NCI-H510A treated with DMSO at 0.1 percent for 48 hours (cell line): ENCODE results near the gene FAM222A.

ENCODE experiments used
- DNase-seq: peaks from one replicate; lab custom pipeline; 2025; lab: John Stamatoyannopoulos, UW

Gene FAM222A

DNA sequence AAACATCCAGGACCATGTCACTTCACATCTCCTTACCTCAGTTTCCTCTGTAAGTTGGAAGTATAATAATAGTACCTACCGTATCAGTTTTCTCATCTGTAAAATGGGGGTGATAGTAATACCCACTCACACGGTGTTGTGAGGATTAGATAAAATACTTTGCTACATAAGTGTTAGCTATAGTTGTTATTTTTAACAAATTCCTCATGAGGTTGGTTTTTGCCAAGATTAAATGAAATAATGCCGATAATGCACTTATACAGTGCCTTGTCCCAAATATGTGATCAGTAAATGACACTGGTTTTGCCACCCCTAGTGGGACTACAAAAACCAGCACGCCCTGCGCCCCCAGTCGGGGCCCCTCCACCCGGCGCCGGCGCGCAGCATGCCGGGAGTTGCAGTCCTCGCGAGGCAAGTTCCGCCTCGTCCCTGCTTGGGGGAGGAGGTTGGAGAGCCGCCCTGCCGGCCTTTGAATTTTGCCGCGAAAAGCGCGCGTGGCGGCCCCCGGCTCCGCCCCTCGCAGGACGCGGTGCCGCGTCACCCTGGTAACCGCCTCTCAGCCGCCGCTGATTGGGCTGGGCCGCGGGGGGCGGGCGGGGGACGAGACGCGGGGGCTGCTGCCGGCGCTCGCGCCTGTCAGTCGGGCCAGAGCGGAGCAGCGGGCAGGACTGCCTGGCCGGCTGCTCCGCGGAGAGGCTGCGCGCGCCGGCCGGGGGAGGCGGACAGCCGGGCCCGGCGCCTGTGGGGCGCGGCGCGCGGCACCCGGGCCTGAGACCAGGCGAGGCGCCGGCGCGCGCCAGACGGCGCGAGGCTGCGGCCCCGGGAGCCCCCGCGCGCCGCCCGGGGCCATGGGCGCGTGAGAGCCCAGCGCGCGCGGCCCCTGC, at the start of gene FAM222A:
Gene FAM222A (plus strand): TSS at position 639 of the 884 bp plus-strand sequence. CDS start 30,322 bp downstream, outside the sequence.
- DNase-seq: peak; percentile 86

DNA sequence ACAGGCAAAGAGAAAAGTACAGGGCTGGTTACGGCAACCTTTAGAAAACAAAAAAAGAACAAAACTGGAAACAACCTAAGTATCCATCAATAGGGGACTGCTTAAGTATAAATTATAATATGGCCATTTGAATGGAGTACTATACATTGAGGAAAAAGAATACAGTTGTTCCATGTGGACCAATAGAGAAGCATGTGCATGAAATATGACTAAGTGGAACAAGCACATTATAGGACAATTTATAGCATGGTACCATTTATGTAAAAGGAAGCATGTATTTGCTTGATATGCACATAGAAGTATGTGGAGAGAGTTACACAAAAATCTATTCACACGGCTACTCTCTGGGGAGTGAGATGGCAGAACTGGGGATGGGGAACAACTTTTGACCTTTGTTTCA, 49.2 kb upstream of the FAM222A start:
- DNase-seq: no peak

DNA sequence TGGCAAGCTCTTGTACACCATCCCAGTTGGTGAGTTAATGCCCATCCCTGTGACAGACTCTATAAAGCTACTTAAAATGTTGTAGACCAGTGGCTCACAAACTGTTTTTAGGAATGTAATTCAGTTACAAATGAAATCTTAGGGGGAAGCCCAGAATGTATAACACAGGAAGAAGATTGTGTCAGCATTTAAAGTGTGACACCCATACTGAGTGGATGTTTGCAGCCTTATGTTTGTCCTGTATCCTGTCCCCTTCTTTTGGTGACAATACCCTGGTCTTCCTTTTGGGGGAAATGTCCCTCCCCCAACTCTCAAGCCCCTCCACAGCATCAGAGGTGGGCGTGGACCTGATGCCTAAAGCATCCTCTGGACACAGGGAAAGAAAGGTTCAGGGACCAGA, 47.6 kb upstream of the FAM222A start:
- no peak for DNase-seq

- DNase-seq: no peak
Observed at GRCh38 chr12:109670731-109671130, 42.9 kb upstream of the FAM222A start.

DNA sequence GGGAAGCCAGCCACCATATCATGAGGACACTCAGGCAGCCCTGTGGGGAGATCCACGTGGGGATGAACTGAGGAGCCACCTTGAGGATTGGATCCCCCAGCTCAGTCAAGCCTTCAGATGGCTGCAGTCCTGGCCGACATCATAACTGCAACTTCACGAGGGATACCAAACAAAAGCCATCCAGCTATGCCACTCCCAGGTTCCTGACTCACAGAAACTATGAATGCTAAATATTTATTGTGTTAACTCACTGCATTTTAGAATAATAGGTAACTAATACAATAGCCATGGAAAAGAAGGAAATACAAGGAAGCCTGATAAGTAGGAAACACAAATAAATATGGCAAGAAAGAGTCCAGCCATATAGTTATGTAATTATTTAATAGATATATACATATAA, 42.1 kb upstream of the FAM222A start:
- no peak for DNase-seq

GRCh38 chr12:109673379-109673778, 40.2 kb upstream of the FAM222A start:
- DNase-seq: no peak

GRCh38 chr12:109673884-109674283, 39.7 kb upstream of the FAM222A start:
- no peak for DNase-seq

- no peak for DNase-seq
Observed at GRCh38 chr12:109675411-109675810, 38.2 kb upstream of the FAM222A start.

DNA sequence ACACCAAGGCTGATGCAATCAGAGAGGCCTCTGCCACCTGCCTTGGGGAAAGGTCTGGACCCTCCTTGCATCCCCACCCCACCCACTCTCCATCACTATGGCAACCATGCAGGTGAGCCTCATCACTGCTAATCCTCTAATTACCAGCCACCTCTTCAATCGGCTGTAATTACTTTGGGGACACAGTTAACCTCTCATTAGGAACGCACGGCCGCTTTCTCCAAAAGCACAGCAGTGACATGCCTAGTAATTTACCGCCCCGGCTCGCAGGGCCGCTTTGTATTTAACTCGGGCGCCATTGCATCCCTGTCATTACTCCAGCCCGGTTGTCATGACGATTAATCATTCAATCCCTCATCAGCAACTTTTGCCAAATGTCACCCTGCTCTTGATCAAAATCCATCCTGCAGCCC, 36.3 kb upstream of the FAM222A start:
- DNase-seq: no peak

GRCh38 chr12:109678719-109679118, 34.9 kb upstream of the FAM222A start:
- DNase-seq: no peak

- DNase-seq: peak; percentile 91
Observed at GRCh38 chr12:109679501-109680263, 33.9 kb upstream of the FAM222A start.

DNA sequence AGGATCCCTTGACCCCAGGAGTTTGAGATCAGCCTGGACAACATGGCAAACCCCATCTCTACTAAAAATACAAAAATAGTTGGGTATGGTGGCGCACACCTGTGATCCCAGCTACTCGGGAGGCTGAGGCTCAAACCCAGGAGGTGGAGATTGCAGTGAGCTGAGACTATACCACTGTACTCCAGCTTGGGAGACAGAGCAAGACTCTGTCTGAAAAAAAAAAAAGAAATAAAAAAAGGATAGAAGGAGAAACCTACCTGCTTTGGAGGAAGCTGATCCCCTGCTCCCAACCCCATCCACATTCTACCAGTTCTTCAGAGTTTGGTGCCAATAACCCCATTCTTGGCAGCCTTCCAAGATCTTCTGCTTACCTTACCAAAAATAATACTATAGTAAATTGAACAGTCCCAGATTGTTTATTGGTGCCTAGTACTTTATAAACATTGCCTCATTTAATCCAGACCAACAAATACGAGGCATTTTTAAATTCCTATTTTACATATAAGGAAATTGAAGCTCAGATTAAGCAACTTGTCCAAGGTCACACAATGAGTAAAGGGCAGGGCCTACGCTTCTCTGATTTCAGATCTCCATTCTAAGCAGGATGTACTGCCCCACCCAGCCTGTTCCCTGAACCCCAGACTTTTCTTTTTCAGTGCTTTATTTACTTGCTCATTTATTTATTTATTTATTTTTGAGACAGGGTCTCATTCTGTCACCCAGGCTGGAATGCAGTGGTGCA, 33.2 kb upstream of the FAM222A start:
- DNase-seq: peak; percentile 52

DNA sequence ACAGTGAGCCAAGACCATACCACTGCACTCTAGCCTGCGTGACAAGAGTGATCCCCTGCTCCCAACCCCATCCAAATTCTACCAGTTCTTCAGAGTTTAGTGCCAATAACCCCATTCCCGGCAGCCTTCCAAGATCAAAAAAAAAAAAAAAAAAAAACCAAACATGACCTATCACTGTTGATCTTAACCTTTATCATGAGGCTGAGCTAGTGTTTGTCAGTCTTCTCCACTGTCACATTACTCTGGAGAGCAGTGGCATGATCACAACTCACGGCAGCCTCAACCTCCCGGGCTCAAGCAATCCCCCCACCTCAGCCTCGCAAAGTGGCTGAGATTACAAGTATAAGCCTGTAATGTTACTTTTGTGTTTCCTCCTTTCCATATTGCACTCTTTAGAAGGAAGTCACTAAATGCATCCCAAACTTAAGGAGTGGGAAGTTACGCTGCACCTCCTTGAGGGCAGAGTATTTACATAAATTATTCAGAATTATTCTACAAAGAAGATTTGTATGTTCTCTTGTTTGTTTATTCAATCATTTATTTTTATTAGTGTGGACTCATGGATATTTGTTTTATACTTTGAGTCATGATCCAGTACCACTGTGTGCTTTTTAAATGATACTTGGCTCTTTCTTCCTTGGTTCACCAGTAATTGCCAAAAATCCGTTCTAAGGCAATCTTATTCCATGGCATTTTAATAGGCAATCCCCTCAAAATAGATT, 31.5 kb upstream of the FAM222A start:
- DNase-seq: no peak

DNA sequence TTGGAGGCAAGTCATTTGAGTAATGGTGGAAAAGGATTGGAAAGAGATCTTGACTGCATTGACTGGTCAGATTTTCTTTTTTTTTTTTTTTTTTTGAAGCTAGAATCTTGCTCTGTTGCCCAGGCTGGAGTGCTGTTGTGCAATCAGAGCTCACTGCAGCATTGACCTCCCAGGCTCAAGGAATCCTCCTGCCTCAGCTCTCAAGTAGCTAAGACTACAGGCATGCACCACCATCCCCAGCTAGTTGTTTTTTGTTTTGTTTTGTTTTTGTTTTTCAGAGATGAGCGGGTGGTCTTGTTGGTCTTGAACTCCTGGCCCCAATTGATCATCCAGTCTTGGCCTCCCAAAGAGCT, 30.9 kb upstream of the FAM222A start:
- DNase-seq: no peak

DNA sequence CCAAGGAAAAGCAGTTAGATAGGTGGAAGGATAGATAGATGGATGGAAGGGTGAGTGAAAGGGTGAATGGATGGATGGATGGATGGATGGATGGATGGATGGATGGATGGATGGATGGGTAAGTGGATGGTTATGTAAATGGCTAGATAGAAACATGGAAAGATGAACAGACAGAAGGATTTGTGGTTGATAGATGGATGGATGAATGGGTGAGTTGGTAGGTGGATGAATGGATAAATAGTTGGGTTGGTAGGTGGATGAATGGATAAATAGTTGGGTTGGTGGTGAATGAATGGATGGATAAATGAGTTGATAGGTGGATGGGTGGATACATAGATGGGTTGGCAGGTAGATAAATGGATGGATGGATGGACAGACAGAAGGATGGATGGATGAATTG, 30.3 kb upstream of the FAM222A start:
- DNase-seq: no peak

GRCh38 chr12:109685574-109686447, 27.8 kb upstream of the FAM222A start:
- DNase-seq: no peak

GRCh38 chr12:109686523-109686922, 27.1 kb upstream of the FAM222A start:
- no peak for DNase-seq

DNA sequence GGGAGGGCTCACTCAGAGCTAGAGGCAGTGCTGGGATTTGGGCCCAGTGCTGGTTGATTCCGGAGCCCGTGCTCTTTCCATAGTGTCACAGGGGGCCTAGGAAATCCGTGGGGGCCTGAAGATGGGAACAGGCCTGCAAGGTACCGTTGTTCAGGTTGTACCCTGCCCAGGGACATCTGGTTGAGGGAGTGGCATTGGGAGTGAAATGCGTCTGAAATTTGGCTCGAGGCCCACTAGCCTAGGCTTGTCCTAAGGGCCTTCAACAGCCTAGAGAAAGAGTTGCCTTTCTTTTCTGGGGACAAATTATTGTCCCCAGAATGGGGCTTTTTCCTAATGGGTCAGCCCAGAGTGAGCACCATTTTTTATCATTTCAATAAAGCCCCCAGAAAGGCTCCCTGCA, 26.4 kb upstream of the FAM222A start:
- DNase-seq: no peak

DNA sequence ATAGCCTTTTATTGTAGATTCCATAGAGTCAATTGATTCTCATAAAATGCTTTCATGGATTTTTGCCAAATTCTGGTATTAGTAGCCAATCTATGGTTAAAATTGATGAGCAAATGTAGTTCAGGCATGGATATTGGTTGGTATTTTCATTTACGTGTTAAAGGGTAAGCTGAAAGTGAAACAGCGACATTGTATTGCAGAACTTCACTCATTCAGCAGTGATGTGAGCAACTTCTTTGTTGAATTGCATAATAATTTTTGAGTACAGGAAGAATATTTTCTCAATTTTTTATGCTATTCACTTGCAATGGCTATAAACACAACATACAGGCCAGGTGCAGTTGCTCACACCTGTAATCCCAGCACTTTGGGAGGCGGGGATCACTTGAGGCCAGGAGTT, 24.2 kb upstream of the FAM222A start:
- DNase-seq: no peak

DNA sequence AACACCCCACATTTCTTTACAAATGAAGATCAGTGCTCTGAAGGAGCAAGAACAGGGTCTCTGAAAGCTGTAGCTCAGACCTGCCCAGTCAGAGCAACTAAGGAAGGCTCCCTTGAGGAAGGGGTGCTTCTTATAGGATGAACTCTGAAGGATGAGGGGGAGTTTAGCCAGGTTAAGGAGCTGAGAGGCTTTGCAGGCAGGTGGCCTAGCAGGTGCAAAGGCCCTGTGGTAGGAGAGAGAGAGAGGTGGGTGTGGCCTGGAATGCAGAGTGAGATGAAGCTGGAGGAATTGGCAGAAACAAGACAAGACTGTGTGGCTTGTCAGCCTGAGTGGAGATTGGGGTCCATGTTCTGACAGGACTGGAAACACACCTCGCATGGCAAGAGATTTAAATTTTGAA, 20.5 kb upstream of the FAM222A start:
- DNase-seq: no peak
